Activated naive CD8-positive, alpha-beta T cell treated with anti-CD3 and anti-CD28 coated beads for 36 hours (primary cell): ENCODE results near the gene OGFOD1. TPM values are rescaled to one million over a fixed set of nuclear protein-coding genes. Genes with fewer than 3 reads are reported as not detected.
A peak's percentile ranks its signal among the peaks of the same experiment; 100 is the strongest.

ENCODE experiments used
- DNase-seq: peaks from one replicate; pipeline ENCODE4 v3.0.0; 2021
- H3K27ac Mint-ChIP-seq: one replicate; pipeline ENCODE4 v1.8.0; 2022; ENCODE audit warnings: mild to moderate bottlenecking, moderate library complexity, mixed read lengths
- H3K27me3 Mint-ChIP-seq: one replicate; pipeline ENCODE4 v1.8.0; 2022; ENCODE audit warnings: mild to moderate bottlenecking, mixed read lengths
- H3K36me3 Mint-ChIP-seq: one replicate; pipeline ENCODE4 v1.8.0; 2021; ENCODE audit warnings: mild to moderate bottlenecking, mixed read lengths
- H3K4me1 Mint-ChIP-seq: one replicate; pipeline ENCODE4 v1.8.0; 2021; ENCODE audit warnings: mixed read lengths
- H3K4me3 Mint-ChIP-seq: one replicate; pipeline ENCODE4 v1.8.0; 2022; ENCODE audit warnings: mild to moderate bottlenecking, moderate library complexity, mixed read lengths
- H3K9me3 Mint-ChIP-seq: one replicate; pipeline ENCODE4 v1.8.0; 2022; ENCODE audit warnings: mixed read lengths
- total RNA-seq, 2 experiments: library from RNA; stranded (reverse); gene quantifications; one replicate each; pipeline ENCODE4 v1.2.3, GENCODE V29; 2021

The OGFOD1 gene
- total RNA-seq, 2 experiments from 2014 or later: 76.6 to 78.5 TPM

GRCh38 chr16:56518425-56518824, 67.1 kb downstream of the OGFOD1 start:
- Mint-ChIP-seq H3K27ac (no peak overlapping the region), H3K4me1 (peaks cover 46% of the 10 kb centered on the region), H3K36me3 (no peaks in the 10 kb centered on the region), H3K27me3 (no peaks in the 10 kb centered on the region), H3K4me3 (peak overlapping the region; percentile 80), H3K9me3 (no peaks in the 10 kb centered on the region)
- DNase-seq: no peak

GRCh38 chr16:56519459-56520250, 68.3 kb downstream of the OGFOD1 start, which contains the start of gene BBS2:
TSS of gene BBS2 (minus strand) at chr16:56520024. CDS start at chr16:56519862, 162 bp downstream.
- Mint-ChIP-seq H3K4me1 (peaks cover 38% of the 10 kb centered on the region), H3K9me3 (no peaks in the 10 kb centered on the region), H3K27ac (peak within 1 kb of the TSS; percentile 81), H3K36me3 (no peaks in the 10 kb centered on the region), H3K4me3 (peak within 1 kb of the TSS; percentile 80), H3K27me3 (no peaks in the 10 kb centered on the region)
- DNase-seq: peak; percentile 87

- Mint-ChIP-seq H3K4me3 (peak overlapping the region; percentile 80), H3K36me3 (no peaks in the 10 kb centered on the region), H3K4me1 (peaks cover 32% of the 10 kb centered on the region), H3K9me3 (no peaks in the 10 kb centered on the region), H3K27me3 (no peaks in the 10 kb centered on the region), H3K27ac (peak overlapping the region; percentile 81)
- DNase-seq: no peak
Observed at GRCh38 chr16:56520251-56520577, 68.9 kb downstream of the OGFOD1 start.

- no peak overlapping the region for H3K4me3 Mint-ChIP-seq
- no peak overlapping the region for H3K27ac Mint-ChIP-seq
- no peak for DNase-seq
- no peaks in the 10 kb centered on the region for H3K9me3 Mint-ChIP-seq
- no peaks in the 10 kb centered on the region for H3K27me3 Mint-ChIP-seq
- H3K36me3 Mint-ChIP-seq: no peaks in the 10 kb centered on the region
- H3K4me1 Mint-ChIP-seq: peaks cover 5% of the 10 kb centered on the region
Observed at GRCh38 chr16:56525236-56525635, 73.9 kb downstream of the OGFOD1 start.

Other genes with a start within 250 kb of the OGFOD1 start
- 10 to 100 TPM; 45.0 to 45.1 TPM for gene AMFR, start 26.0 kb upstream of the OGFOD1 start, total RNA-seq
- gene NUDT21, start 222 bp upstream of the OGFOD1 start, total RNA-seq: 100 to 1,000 TPM; 319 to 323 TPM
- gene BBS2, start 68.5 kb downstream of the OGFOD1 start, total RNA-seq: 1 to 10 TPM; 9.3 to 9.6 TPM
- gene MT4, start 113.5 kb downstream of the OGFOD1 start, total RNA-seq: not detected
- gene MT3, start 138.0 kb downstream of the OGFOD1 start, total RNA-seq: 10 to 100 TPM; 24.3 to 25.6 TPM
- gene MT2A, start 157.0 kb downstream of the OGFOD1 start, total RNA-seq: 100 to 1,000 TPM; 124 to 126 TPM
- 10 to 100 TPM; 67.1 to 68.9 TPM for gene MT1E, start 174.2 kb downstream of the OGFOD1 start, total RNA-seq
- gene MT1M, start 181.1 kb downstream of the OGFOD1 start, total RNA-seq: not detected
- gene MT1A, start 187.1 kb downstream of the OGFOD1 start, total RNA-seq: not detected
- gene MT1B, start 200.3 kb downstream of the OGFOD1 start, total RNA-seq: not detected
- 10 to 100 TPM; 13.1 to 13.2 TPM for gene MT1F, start 206.4 kb downstream of the OGFOD1 start, total RNA-seq
- gene MT1G, start 216.5 kb downstream of the OGFOD1 start, total RNA-seq: 10 to 100 TPM; 35.8 to 41.8 TPM
- gene MT1H, start 218.3 kb downstream of the OGFOD1 start, total RNA-seq: 1 to 10 TPM; 2.3 to 3.3 TPM
- gene MT1X, start 230.9 kb downstream of the OGFOD1 start, total RNA-seq: 10 to 100 TPM; 71.4 to 72.3 TPM